ENCODE data around the gene ZSCAN12. TPM values are rescaled to one million over a fixed set of nuclear protein-coding genes. Genes with fewer than 3 reads are reported as not detected.

ZSCAN12 gene
- total and polyA plus RNA-seq, 10 of the 15 experiments (the other 5 are each of a cell fraction or from before 2014, with no cell fraction given) = 1.2 to 12.2 (median 7.4) TPM

DNA sequence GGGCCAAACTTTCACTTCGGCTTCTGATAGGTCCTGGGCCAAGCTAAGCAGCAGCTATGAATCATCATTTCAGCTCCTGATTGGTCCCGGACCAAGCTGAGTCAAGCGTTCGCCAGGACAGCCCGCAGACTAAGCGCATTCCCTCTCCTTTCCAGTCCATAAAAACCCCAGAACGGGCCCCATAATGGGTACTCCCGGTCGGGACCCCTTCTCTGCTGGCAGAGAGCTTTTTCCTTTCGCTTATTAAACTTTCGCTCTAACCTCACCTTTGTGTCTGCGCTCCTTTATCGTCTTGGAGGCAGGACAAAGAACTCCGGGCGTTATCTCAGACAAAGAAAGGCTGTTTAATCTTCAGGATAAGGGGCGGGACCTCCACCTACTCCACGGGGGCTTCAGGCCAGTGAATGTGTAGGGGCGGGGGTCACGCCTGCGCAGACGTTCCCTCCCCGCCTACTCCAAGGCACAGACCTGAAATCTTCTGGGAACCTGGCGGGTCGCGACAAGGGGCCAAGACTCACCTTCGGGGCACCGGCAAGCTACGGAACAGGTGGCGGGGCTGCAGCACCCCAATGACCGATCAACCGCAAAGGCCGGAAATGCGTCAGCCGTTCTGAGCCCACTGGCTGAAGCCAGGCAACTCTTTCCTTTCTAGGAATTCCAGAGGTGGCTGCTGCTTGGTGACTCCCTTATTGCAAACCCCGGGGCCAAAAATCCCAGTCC is 63.8 kb downstream of the ZSCAN12 start, which contains the start of gene ZSCAN31 (continued):
- TF ChIP-seq ETV6 (conservative IDR thresholded peaks at IDR 0.05 in 1 of 2, IDR thresholded peaks at IDR 0.05 in 1 of 2; ENCODE audit: borderline replicate concordance in 1 of 2, low read depth in 1 of 2) = no peak; a peak in 1 of 4 replicates
- no peak for TF ChIP-seq RCOR1 (conservative IDR thresholded peaks at IDR 0.05; ENCODE audit: low read depth, low read length)
- TF ChIP-seq CBX5 (IDR thresholded peaks at IDR 0.05; ENCODE audit: low read depth) = no peak
- no peak for TF ChIP-seq CEBPZ (IDR thresholded peaks at IDR 0.05; ENCODE audit: low read depth, low read length)
- TF ChIP-seq PAX5 (IDR thresholded peaks at IDR 0.05; ENCODE audit: borderline replicate concordance, low read depth, low read length) = peak; percentile 71; the same call in 1 of the 2 replicates
- peak; percentile 21; the same call in 1 of the 3 replicates for TF ChIP-seq POU2F2 (IDR thresholded peaks at IDR 0.05; ENCODE audit: borderline replicate concordance, low read depth, low read length)
- no peak for TF ChIP-seq SMAD1 (IDR thresholded peaks at IDR 0.05; ENCODE audit: low read depth, partially characterized antibody)
- no peak for TF ChIP-seq STAT1 (conservative IDR thresholded peaks at IDR 0.05)
- no peak for TF ChIP-seq TARDBP (IDR thresholded peaks at IDR 0.05; ENCODE audit: borderline replicate concordance)
- TF ChIP-seq BACH1 (IDR thresholded peaks at IDR 0.05; ENCODE audit: borderline replicate concordance) = peak; percentile 73
- TF ChIP-seq, protein P1, sequence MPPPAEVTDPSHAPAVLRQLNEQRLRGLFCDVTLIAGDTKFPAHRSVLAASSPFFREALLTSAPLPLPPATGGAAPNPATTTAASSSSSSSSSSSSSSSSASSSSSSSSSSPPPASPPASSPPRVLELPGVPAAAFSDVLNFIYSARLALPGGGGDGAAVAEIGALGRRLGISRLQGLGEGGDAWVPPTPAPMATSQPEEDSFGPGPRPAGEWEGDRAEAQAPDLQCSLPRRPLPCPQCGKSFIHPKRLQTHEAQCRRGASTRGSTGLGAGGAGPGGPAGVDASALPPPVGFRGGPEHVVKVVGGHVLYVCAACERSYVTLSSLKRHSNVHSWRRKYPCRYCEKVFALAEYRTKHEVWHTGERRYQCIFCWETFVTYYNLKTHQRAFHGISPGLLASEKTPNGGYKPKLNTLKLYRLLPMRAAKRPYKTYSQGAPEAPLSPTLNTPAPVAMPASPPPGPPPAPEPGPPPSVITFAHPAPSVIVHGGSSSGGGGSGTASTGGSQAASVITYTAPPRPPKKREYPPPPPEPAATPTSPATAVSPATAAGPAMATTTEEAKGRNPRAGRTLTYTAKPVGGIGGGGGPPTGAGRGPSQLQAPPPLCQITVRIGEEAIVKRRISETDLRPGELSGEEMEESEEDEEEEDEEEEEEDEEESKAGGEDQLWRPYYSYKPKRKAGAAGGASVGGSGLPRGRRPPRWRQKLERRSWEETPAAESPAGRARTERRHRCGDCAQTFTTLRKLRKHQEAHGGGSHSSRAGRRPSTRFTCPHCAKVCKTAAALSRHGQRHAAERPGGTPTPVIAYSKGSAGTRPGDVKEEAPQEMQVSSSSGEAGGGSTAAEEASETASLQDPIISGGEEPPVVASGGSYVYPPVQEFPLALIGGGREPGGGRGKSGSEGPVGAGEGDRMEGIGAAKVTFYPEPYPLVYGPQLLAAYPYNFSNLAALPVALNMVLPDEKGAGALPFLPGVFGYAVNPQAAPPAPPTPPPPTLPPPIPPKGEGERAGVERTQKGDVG (CRISPR knock-in tag; IDR thresholded peaks at IDR 0.05) = no peak
- TF ChIP-seq MYB (IDR thresholded peaks at IDR 0.05; ENCODE audit: borderline replicate concordance, low read depth, low read length) = no peak
- TF ChIP-seq BHLHE40 (IDR thresholded peaks at IDR 0.05; ENCODE audit: borderline replicate concordance in 1 of 2, low read depth in 2 of 2, low read length in 1 of 2) = peak; percentile 7 to 25; a peak in 1 of 4 replicates
- peak; percentile 89 for TF ChIP-seq POLR2AphosphoS5 (IDR thresholded peaks at IDR 0.05; ENCODE audit: low read length)
- peak; percentile 24; the same call in 1 of the 2 replicates for TF ChIP-seq SMARCA5 (IDR thresholded peaks at IDR 0.05)
- no peak for TF ChIP-seq TBL1XR1 (IDR thresholded peaks at IDR 0.05; ENCODE audit: low read depth, low read length)
- no peak for TF ChIP-seq JUND (IDR thresholded peaks at IDR 0.05; ENCODE audit: low read depth, low read length)
- TF ChIP-seq CHD4 (IDR thresholded peaks at IDR 0.05) = no peak
- TF ChIP-seq NFYB (IDR thresholded peaks at IDR 0.05; ENCODE audit: insufficient read depth, low read depth, low read length) = no peak
- TF ChIP-seq, protein P2, sequence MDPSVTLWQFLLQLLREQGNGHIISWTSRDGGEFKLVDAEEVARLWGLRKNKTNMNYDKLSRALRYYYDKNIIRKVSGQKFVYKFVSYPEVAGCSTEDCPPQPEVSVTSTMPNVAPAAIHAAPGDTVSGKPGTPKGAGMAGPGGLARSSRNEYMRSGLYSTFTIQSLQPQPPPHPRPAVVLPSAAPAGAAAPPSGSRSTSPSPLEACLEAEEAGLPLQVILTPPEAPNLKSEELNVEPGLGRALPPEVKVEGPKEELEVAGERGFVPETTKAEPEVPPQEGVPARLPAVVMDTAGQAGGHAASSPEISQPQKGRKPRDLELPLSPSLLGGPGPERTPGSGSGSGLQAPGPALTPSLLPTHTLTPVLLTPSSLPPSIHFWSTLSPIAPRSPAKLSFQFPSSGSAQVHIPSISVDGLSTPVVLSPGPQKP (IDR thresholded peaks at IDR 0.05; ENCODE audit: low read depth, low read length) = no peak
- no peak for TF ChIP-seq HDAC2 (IDR thresholded peaks at IDR 0.05)

Measured in GM12878 (cell line).